IMR-90 (cell line): ENCODE results near the gene GJA10. TPM values are rescaled to one million over a fixed set of nuclear protein-coding genes. Genes with fewer than 3 reads are reported as not detected.

Experiments
- ATAC-seq: fragments of 200-7000 bp; cut with Tn5 transposase; 2 replicates; pipeline ENCODE4 v1.9.1; 2020; ENCODE audit warnings: low read depth, mild to moderate bottlenecking, moderate library complexity
- BruUV-seq: library from RNA; stranded (reverse); fragments of 400-500 nt; replicated peaks from 2 replicates; lab custom pipeline; 2021; lab: Mats Ljungman, UMichigan
- CTCF ChIA-PET: fragments of 300-600 bp; formaldehyde crosslinking; extraction: SDS; loops from one replicate; lab custom pipeline; 2021; ENCODE audit warnings: antibody characterized with exemption; lab: Yijun Ruan, JAX
- POLR2A ChIA-PET: fragments of 300-600 bp; sonication (Branson Sonifier 250); formaldehyde crosslinking; loops from one replicate; lab custom pipeline; 2022; ENCODE audit warnings: antibody characterized with exemption; ENCODE audit not compliant: unreplicated experiment; lab: Charles Lee
- DNase-seq: peaks from one replicate; pipeline ENCODE4 v3.0.0; 2013
- H2AFZ ChIP-seq: replicated peaks from 2 replicates; pipeline ENCODE3; 2013; ENCODE audit warnings: low read length, mild to moderate bottlenecking; ENCODE audit not compliant: poor library complexity
- H2AK5ac ChIP-seq: 2 replicates; pipeline ENCODE4 v1.6.1; 2013; ENCODE audit warnings: low read depth, low read length, inconsistent platforms
- H2AK9ac ChIP-seq: replicated peaks from 2 replicates; pipeline ENCODE3; 2013; ENCODE audit warnings: mild to moderate bottlenecking, low read depth, low read length, moderate library complexity; ENCODE audit not compliant: poor library complexity
- H2BK120ac ChIP-seq: 2 replicates; pipeline ENCODE4 v1.6.1; 2013; ENCODE audit warnings: low read depth, low read length, inconsistent platforms
- H2BK15ac ChIP-seq: 3 replicates; pipeline ENCODE4 v1.6.1; 2013; ENCODE audit warnings: low read depth, low read length, inconsistent platforms
- H2BK20ac ChIP-seq: 2 replicates; pipeline ENCODE4 v1.6.1; 2013; ENCODE audit warnings: low read depth, mild to moderate bottlenecking, inconsistent platforms, low read length, moderate library complexity
- H2BK5ac ChIP-seq: 2 replicates; pipeline ENCODE4 v1.6.1; 2013; ENCODE audit warnings: mild to moderate bottlenecking, low read depth, low read length, inconsistent platforms; ENCODE audit not compliant: poor library complexity, severe bottlenecking
- H3K14ac ChIP-seq: replicated peaks from 2 replicates; pipeline ENCODE4 v1.6.1; 2013; ENCODE audit warnings: low read depth, low read length, inconsistent platforms
- H3K18ac ChIP-seq: 2 replicates; pipeline ENCODE4 v1.6.1; 2013; ENCODE audit warnings: low read depth, low read length, control low read depth
- H3K23ac ChIP-seq: 2 replicates; pipeline ENCODE4 v1.6.1; 2013; ENCODE audit warnings: low read depth, low read length, inconsistent platforms
- H3K27ac ChIP-seq: 2 replicates; pipeline ENCODE4 v1.5.1; 2013; ENCODE audit warnings: mild to moderate bottlenecking, control low read depth, low read length; ENCODE audit not compliant: insufficient read depth
- H3K27me3 ChIP-seq: 2 replicates; pipeline ENCODE4 v1.6.1; 2013; ENCODE audit warnings: low read length; ENCODE audit not compliant: control insufficient read depth, insufficient read depth
- H3K36me3 ChIP-seq: 2 replicates; pipeline ENCODE4 v1.6.1; 2013; ENCODE audit warnings: low read length, mixed read lengths; ENCODE audit not compliant: control insufficient read depth, insufficient read depth
- H3K4ac ChIP-seq: 2 replicates; pipeline ENCODE4 v1.6.1; 2013; ENCODE audit warnings: low read depth, low read length, inconsistent platforms
- H3K4me1 ChIP-seq: 2 replicates; pipeline ENCODE4 v1.6.1; 2013; ENCODE audit warnings: low read length, mixed read lengths; ENCODE audit not compliant: control insufficient read depth, insufficient read depth
- H3K4me2 ChIP-seq: 2 replicates; pipeline ENCODE4 v1.6.1; 2013; ENCODE audit warnings: low read depth, mild to moderate bottlenecking, control low read depth, low read length, moderate library complexity
- H3K4me3 ChIP-seq: 2 replicates; pipeline ENCODE4 v1.5.1; 2013; ENCODE audit warnings: low read depth, mild to moderate bottlenecking, control low read depth, low read length, moderate library complexity; ENCODE audit not compliant: insufficient read depth
- H3K56ac ChIP-seq: 2 replicates; pipeline ENCODE4 v1.6.1; 2013; ENCODE audit warnings: low read length, inconsistent platforms; ENCODE audit not compliant: insufficient read depth; ENCODE audit errors: extremely low read depth
- H3K79me1 ChIP-seq, 2 experiments: 2 replicates each; pipeline ENCODE4 v1.6.1; 2013; ENCODE audit warnings: low read length in 2 of 2, inconsistent platforms in 1 of 2, low read depth in 1 of 2
- H3K9ac ChIP-seq: 2 replicates; pipeline ENCODE4 v1.6.1; 2013; ENCODE audit warnings: low read depth, low read length, control low read depth
- H3K9me1 ChIP-seq: 2 replicates; pipeline ENCODE4 v1.6.1; 2013; ENCODE audit warnings: low read length, inconsistent platforms; ENCODE audit not compliant: insufficient read depth
- H3K9me3 ChIP-seq: 2 replicates; pipeline ENCODE4 v1.6.1; 2013; ENCODE audit warnings: low read length; ENCODE audit not compliant: control insufficient read depth, insufficient read depth
- H4K20me1 ChIP-seq: 2 replicates; pipeline ENCODE4 v1.6.1; 2013; ENCODE audit warnings: low read length, inconsistent platforms; ENCODE audit not compliant: insufficient read depth
- H4K5ac ChIP-seq: 2 replicates; pipeline ENCODE4 v1.6.1; 2013; ENCODE audit warnings: mild to moderate bottlenecking, low read depth, low read length, control low read depth
- H4K8ac ChIP-seq, 2 experiments: 2 replicates each; pipeline ENCODE4 v1.6.1; 2013; ENCODE audit warnings: low read depth in 2 of 2, low read length in 2 of 2, control low read depth in 1 of 2, inconsistent platforms in 1 of 2
- H4K91ac ChIP-seq: 2 replicates; pipeline ENCODE4 v1.6.1; 2013; ENCODE audit warnings: low read depth, low read length, inconsistent platforms; ENCODE audit not compliant: insufficient read depth
- BHLHE40 ChIP-seq: fragments of 150-350 bp; IDR thresholded peaks from 2 replicates; pipeline ENCODE4 v1.6.1; 2016; ENCODE audit warnings: mild to moderate bottlenecking, low read depth, low read length
- CHD1 ChIP-seq: IDR thresholded peaks from 2 replicates; pipeline ENCODE4 v1.6.1; 2012; ENCODE audit warnings: low read depth, low read length, improper control_type of control experiment
- FOS ChIP-seq: fragments of 150-350 bp; IDR thresholded peaks from 2 replicates; pipeline ENCODE4 v1.6.1; 2016; ENCODE audit warnings: low read depth, low read length
- MAFK ChIP-seq: IDR thresholded peaks from 2 replicates; pipeline ENCODE4 v1.6.1; 2012; ENCODE audit warnings: low read depth, low read length, improper control_type of control experiment
- MAZ ChIP-seq: IDR thresholded peaks from 2 replicates; pipeline ENCODE4 v1.6.1; 2012; ENCODE audit warnings: low read depth, mild to moderate bottlenecking, low read length, improper control_type of control experiment, moderate library complexity, borderline replicate concordance
- MXI1 ChIP-seq: IDR thresholded peaks from 2 replicates; pipeline ENCODE4 v1.6.1; 2012; ENCODE audit warnings: low read depth, mild to moderate bottlenecking, low read length, moderate library complexity, borderline replicate concordance
- NFE2L2 ChIP-seq: fragments of 150-350 bp; IDR thresholded peaks from 2 replicates; pipeline ENCODE4 v1.6.1; 2016; ENCODE audit warnings: low read depth, mild to moderate bottlenecking, low read length
- POLR2A ChIP-seq: IDR thresholded peaks from 2 replicates; pipeline ENCODE4 v1.6.1; 2012; ENCODE audit warnings: mild to moderate bottlenecking, low read depth, low read length
- RAD21 ChIP-seq: IDR thresholded peaks from 2 replicates; pipeline ENCODE4 v1.6.1; 2012; ENCODE audit warnings: low read length, improper control_type of control experiment
- RCOR1 ChIP-seq: IDR thresholded peaks from 2 replicates; pipeline ENCODE4 v1.6.1; 2012; ENCODE audit warnings: mild to moderate bottlenecking, low read length, improper control_type of control experiment; ENCODE audit not compliant: insufficient replicate concordance
- RFX5 ChIP-seq: IDR thresholded peaks from 2 replicates; pipeline ENCODE4 v1.8.0; 2012; ENCODE audit warnings: low read depth, mild to moderate bottlenecking, low read length, moderate library complexity
- SMC3 ChIP-seq: fragments of 150-350 bp; IDR thresholded peaks from 2 replicates; pipeline ENCODE4 v1.6.1; 2016; ENCODE audit warnings: low read depth, mild to moderate bottlenecking, antibody characterized with exemption, low read length, moderate library complexity
- WGBS, 2 experiments: methylation state at CpG; one replicate each; pipeline versions ENCODE4 v1.1.5 to v1.1.7; 2013; ENCODE audit warnings: missing lambda C conversion rate in 2 of 2; ENCODE audit not compliant: insufficient read length in 1 of 2; ENCODE audit errors: extremely low coverage in 2 of 2; 5-methylcytosine and 5-hydroxymethylcytosine counted together
- dilution Hi-C: fragments of 300-500 bp; cut with HindIII; formaldehyde crosslinking; loops from one replicate; pipeline ENCODE4 v1.14.3; 2018; ENCODE audit warnings: low sequenced_read_pairs; ENCODE audit not compliant: unreplicated experiment
- in situ Hi-C: fragments of 300-500 bp; cut with MboI; formaldehyde crosslinking; loops from 3 replicates; pipeline ENCODE4 v1.14.3; 2019; ENCODE audit warnings: low sequenced_read_pairs, inconsistent platforms, mixed read lengths
- intact Hi-C: fragments of 100-400 bp; cut with micrococcal nuclease; formaldehyde crosslinking; loops from 2 replicates; pipeline ENCODE4 v1.10.0; 2022
- polyA plus RNA-seq, 3 experiments: library from polyadenylated mRNA; depleted of rRNA; stranded (reverse); fragments of >200 nt; gene quantifications; 2 replicates each; pipeline ENCODE4 v1.2.3, GENCODE V29; 2012; ENCODE audit warnings: low replicate concordance in 1 of 3
- total RNA-seq: library from RNA; depleted of rRNA; stranded (reverse); fragments of >200 nt; gene quantifications from 2 replicates; pipeline ENCODE4 v1.2.3, GENCODE V29; 2012
- TF ChIP-seq, protein P1 (sequence below): fragments of 150-350 bp; IDR thresholded peaks from 2 replicates; pipeline ENCODE4 v1.6.1; 2016; ENCODE audit warnings: low read depth, mild to moderate bottlenecking, low read length, moderate library complexity, borderline replicate concordance
- TF ChIP-seq, protein P2 (sequence below): conservative IDR thresholded peaks from 2 replicates; pipeline ENCODE4 v1.5.1; 2012; ENCODE audit warnings: mild to moderate bottlenecking, low read depth, low read length, improper control_type of control experiment
- TF ChIP-seq, protein P3 (sequence below): fragments of 150-350 bp; IDR thresholded peaks from 2 replicates; pipeline ENCODE4 v1.6.1; 2017; ENCODE audit warnings: mild to moderate bottlenecking, antibody characterized with exemption, low read length, low read depth

GJA10 gene
- total and polyA plus RNA-seq, 2 of the 4 experiments (the other 2 are of a cell fraction): not detected

DNA sequence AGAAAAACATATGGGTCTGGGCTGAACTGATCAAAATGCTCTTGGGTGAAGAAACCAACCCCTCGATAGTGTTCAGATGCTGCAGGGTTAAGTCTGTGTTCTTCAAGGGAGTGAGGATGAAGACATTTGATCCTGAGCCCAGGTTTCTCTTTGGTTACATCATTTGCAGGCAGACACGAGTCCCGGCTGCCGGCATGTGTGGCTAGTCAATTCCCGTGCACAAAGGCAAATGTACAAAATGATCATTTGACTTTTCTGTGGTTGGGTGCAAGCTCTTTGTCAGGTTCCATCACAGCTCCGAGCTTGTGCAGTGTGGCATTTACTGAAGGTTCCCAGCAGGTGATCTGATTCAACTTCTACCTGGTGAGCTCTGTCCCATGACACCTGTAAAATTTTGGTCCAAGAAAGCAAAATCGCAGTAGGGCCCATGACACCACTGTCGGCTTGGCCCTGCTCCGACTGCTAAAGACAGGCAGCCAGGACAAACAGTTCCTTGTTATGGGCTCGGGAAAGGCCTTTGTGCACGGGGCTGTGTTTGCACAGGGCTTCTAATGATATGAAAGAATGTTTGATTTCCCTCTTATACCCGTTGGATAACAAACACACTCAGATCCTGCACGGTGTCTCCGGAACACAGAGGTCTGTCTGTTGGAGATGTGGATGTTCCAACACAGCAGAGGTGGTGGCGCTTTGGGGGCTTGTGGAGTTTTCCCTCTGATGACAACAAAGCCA is 46.9 kb downstream of the GJA10 start:
- no TSS peak for BruUV-seq
- H3K4me3 ChIP-seq: no peak overlapping the region
- intact Hi-C loops: loop anchor here (2.0 kb wide), 1 partner anchor 356 kb away; the partner anchor contains the start of gene BACH2
- no peak overlapping the region for H3K23ac ChIP-seq
- no peak overlapping the region for H2AK9ac ChIP-seq
- no peaks in the 10 kb centered on the region; the same call in 1 of the 2 replicates for H3K4me1 ChIP-seq
- dilution Hi-C loops: no loop called here
- ChIA-PET CTCF (interaction anchor here (0.5 to 1.9 kb wide), 27 partner anchors 7 to 632 kb away, joined by 3 to 27 read pairs (median 4); no protein-coding TSS in a partner anchor), POLR2A (no interaction called here)
- H3K4me2 ChIP-seq: no peak overlapping the region
- no peaks in the 10 kb centered on the region for H4K20me1 ChIP-seq
- H2BK5ac ChIP-seq: no peak overlapping the region
- no peak overlapping the region for H3K14ac ChIP-seq
- H3K79me1 ChIP-seq: no peaks in the 10 kb centered on the region
- in situ Hi-C loops: loop anchor here (5.0 kb wide), 1 partner anchor 536 kb away; no protein-coding TSS in a partner anchor
- H2BK15ac ChIP-seq: no peak overlapping the region
- no peak overlapping the region for H3K56ac ChIP-seq
- H4K8ac ChIP-seq: no peak overlapping the region
- no peaks in the 10 kb centered on the region for H3K27me3 ChIP-seq
- no peak overlapping the region for H2BK20ac ChIP-seq
- DNase-seq: no peak
- 100% methylated on average over 2 of the region's 15 CpGs; no CpG with 5 or more reads in 1 of the 2 experiments for WGBS, 2 experiments
- no peaks in the 10 kb centered on the region for H3K9me1 ChIP-seq
- no peaks in the 10 kb centered on the region for H3K36me3 ChIP-seq
- H2AK5ac ChIP-seq: no peak overlapping the region
- H3K9me3 ChIP-seq: no peaks in the 10 kb centered on the region
- no peak overlapping the region for H4K91ac ChIP-seq
- H3K18ac ChIP-seq: no peak overlapping the region
- no peak overlapping the region for H4K5ac ChIP-seq
- H3K9ac ChIP-seq: no peak overlapping the region
- ATAC-seq: no peak
- H3K27ac ChIP-seq: no peak overlapping the region
- H2AFZ ChIP-seq: no peak overlapping the region
- H2BK120ac ChIP-seq: no peak overlapping the region
- no peak overlapping the region for H3K4ac ChIP-seq
- TF ChIP-seq SMC3 (no peak), MAFK (no peak), RCOR1 (no peak), MXI1 (no peak), RAD21 (no peak), RFX5 (no peak), FOS (no peak), CHD1 (no peak), MAZ (no peak), BHLHE40 (no peak), NFE2L2 (no peak), POLR2A (no peak)
- TF ChIP-seq, protein P1, sequence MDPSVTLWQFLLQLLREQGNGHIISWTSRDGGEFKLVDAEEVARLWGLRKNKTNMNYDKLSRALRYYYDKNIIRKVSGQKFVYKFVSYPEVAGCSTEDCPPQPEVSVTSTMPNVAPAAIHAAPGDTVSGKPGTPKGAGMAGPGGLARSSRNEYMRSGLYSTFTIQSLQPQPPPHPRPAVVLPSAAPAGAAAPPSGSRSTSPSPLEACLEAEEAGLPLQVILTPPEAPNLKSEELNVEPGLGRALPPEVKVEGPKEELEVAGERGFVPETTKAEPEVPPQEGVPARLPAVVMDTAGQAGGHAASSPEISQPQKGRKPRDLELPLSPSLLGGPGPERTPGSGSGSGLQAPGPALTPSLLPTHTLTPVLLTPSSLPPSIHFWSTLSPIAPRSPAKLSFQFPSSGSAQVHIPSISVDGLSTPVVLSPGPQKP: no peak
- TF ChIP-seq, protein P2, sequence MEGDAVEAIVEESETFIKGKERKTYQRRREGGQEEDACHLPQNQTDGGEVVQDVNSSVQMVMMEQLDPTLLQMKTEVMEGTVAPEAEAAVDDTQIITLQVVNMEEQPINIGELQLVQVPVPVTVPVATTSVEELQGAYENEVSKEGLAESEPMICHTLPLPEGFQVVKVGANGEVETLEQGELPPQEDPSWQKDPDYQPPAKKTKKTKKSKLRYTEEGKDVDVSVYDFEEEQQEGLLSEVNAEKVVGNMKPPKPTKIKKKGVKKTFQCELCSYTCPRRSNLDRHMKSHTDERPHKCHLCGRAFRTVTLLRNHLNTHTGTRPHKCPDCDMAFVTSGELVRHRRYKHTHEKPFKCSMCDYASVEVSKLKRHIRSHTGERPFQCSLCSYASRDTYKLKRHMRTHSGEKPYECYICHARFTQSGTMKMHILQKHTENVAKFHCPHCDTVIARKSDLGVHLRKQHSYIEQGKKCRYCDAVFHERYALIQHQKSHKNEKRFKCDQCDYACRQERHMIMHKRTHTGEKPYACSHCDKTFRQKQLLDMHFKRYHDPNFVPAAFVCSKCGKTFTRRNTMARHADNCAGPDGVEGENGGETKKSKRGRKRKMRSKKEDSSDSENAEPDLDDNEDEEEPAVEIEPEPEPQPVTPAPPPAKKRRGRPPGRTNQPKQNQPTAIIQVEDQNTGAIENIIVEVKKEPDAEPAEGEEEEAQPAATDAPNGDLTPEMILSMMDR: no peak
- TF ChIP-seq, protein P3, sequence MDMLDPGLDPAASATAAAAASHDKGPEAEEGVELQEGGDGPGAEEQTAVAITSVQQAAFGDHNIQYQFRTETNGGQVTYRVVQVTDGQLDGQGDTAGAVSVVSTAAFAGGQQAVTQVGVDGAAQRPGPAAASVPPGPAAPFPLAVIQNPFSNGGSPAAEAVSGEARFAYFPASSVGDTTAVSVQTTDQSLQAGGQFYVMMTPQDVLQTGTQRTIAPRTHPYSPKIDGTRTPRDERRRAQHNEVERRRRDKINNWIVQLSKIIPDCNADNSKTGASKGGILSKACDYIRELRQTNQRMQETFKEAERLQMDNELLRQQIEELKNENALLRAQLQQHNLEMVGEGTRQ: no peak
